Suprapubic skin (tissue), 3 donors: ENCODE measurements around the gene PYGB.

Experiments used
- CTCF ChIP-seq, 2 donors: fragments of 200-600 bp in 1 of 2; fragments of 450-650 bp in 1 of 2; sonication (generic) in 1 of 2; IDR thresholded peaks; one replicate each; pipeline ENCODE4 v1.5.1; 2016 to 2019; ENCODE audit warnings: antibody characterized with exemption in 2 of 2, mild to moderate bottlenecking in 1 of 2, moderate library complexity in 1 of 2
- EP300 ChIP-seq: sonication (generic); formaldehyde crosslinking; IDR thresholded peaks from one replicate; pipeline ENCODE4 v1.6.1; 2017; ENCODE audit warnings: antibody characterized with exemption
- POLR2A ChIP-seq, 2 donors: fragments of 450-650 bp; IDR thresholded peaks; one replicate each; pipeline ENCODE4 v1.6.1; 2017; ENCODE audit warnings: antibody characterized with exemption in 2 of 2, mild to moderate bottlenecking in 2 of 2, moderate library complexity in 2 of 2

DNA sequence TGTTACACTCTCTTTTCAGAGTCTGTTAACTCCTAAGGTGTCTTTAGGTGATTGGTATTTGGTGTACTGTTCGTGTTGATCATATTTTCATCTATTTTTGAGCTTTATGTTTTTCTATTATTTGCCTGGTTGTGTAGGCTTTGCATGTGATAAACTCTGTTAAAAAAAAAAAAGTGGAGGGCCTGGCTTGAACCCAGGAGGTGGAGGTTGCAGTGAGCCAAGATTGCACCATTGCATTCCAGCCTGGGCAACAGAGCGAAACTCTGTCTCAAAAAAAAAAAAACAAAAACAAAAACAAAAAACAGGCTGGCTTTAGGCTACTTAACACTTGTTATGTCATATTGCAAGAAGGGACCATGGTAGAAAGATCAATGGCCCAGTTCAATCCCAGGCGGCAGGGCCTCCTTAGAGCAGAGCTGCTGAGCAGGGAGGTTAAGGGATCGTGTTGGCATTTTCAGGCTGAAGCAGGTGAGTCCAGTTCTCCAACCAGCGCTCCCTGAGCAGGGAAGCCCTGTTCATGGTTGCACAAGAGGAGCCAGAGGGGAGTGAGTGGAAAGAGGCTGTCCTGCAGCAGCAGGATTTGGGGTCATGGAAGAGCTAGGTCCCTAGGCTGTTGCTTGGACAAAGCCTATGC is 8.5 kb downstream of the PYGB start:
- TF ChIP-seq CTCF (IDR thresholded peaks at IDR 0.05) (no peak), POLR2A (IDR thresholded peaks at IDR 0.05) (no peak), EP300 (no peak)
